Upper lobe of right lung (tissue), 1 donor: ENCODE measurements around the gene BAG3. TPM values are rescaled to one million over a fixed set of nuclear protein-coding genes. Genes with fewer than 3 reads are reported as not detected.

Experiments used
- ATAC-seq: fragments of 200-7000 bp; cut with Tn5 transposase; one replicate; pipeline ENCODE4 v1.9.1; 2020; ENCODE audit warnings: mild to moderate bottlenecking, moderate library complexity
- DNase-seq: peaks from one replicate; pipeline ENCODE4 v3.0.0-alpha.2; 2020
- H3K27ac ChIP-seq: fragments of 200-600 bp; one replicate; pipeline ENCODE4 v1.8.0; 2022
- H3K27me3 ChIP-seq: fragments of 200-600 bp; one replicate; pipeline ENCODE4 v1.8.0; 2022; ENCODE audit warnings: mild to moderate bottlenecking
- H3K36me3 ChIP-seq: fragments of 200-600 bp; one replicate; pipeline ENCODE4 v1.8.0; 2022
- H3K4me1 ChIP-seq: fragments of 200-600 bp; one replicate; pipeline ENCODE4 v1.8.0; 2022
- H3K4me3 ChIP-seq: fragments of 200-600 bp; one replicate; pipeline ENCODE4 v1.8.0; 2022; ENCODE audit warnings: mild to moderate bottlenecking
- H3K9me3 ChIP-seq: fragments of 200-600 bp; one replicate; pipeline ENCODE4 v1.8.0; 2022
- CTCF ChIP-seq: fragments of 200-600 bp; IDR thresholded peaks from one replicate; pipeline ENCODE4 v1.8.0; 2022; ENCODE audit warnings: antibody characterized with exemption
- intact Hi-C: fragments of 100-400 bp; cut with DNase I; formaldehyde crosslinking; loops from one replicate; pipeline ENCODE4 v1.11.0; 2022
- long read RNA-seq: library from polyadenylated mRNA; unstranded; transcript quantifications from one replicate; pipeline ENCODE4 v2.0.0, GENCODE V29; 2021
- total RNA-seq: library from RNA; stranded (reverse); fragmentation: NEBNext Ultra II Directional; extraction: Animal tissue kit (Norgen Biotek cat#: 25700); gene quantifications from one replicate; pipeline ENCODE4 v1.2.1, GENCODE V29; 2021
- donor health status: DM: no; HTN: yes; CAD: no; lungs with severe emphysema.

BAG3 gene
- total RNA-seq: 41.5 TPM
- long read RNA-seq, transcript BAG3-201 (4 exons, 2,571 nt): major isoform, 56 of 80 reads
- long read RNA-seq, partial matches to known transcripts: 11 of 80 reads
- long read RNA-seq, other reads (novel, unspliced or antisense): 13 of 80 reads

DNA sequence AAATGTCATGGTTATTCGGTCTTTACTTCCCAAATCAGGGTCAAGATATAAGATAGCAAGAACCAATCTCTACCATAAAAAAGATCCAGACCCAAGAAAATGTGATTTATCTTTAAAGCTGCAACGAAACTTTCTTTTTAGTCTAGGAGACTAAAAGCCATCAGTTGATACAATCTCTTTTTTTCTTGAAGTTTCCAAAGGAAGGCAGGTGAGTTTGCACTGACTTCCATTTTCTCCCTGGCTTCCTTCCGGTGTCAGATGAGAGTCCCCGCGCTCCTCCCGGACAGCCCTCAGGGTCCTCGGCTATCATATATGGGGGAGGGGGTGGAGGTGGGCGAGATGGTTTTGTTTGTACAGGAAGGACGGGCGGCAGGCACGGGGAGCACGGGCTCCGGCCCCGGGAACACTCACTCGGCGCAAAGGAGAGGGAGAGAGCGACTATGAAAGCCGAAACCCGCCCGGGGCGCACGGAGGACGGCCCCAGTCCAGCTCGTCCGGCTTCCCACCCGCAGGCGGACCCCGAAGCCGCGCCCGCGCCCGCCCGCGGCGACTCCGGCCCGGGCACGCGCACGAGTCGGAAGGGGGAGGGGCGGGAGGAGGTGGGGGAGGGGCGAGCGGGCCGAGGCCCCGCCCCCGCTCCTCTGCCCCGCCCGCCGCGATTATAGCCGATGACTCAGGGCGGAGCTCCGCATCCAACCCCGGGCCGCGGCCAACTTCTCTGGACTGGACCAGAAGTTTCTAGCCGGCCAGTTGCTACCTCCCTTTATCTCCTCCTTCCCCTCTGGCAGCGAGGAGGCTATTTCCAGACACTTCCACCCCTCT is at the start of gene BAG3:
Gene BAG3 (plus strand): TSS at position 689 of the 822 bp plus-strand sequence. CDS start 296 bp downstream, outside the sequence.
- intact Hi-C loops: no loop called here
- Histone ChIP-seq H3K36me3 (no peaks in the 10 kb centered on the region), H3K27me3 (no peaks in the 10 kb centered on the region), H3K27ac (peak within 1 kb of the TSS; percentile 94), H3K9me3 (no peaks in the 10 kb centered on the region), H3K4me1 (peaks cover 30% of the 10 kb centered on the region), H3K4me3 (peak within 1 kb of the TSS; percentile 81)
- no peak for TF ChIP-seq CTCF
- peak; percentile 96 for ATAC-seq
- peak; percentile 96 for DNase-seq

- Histone ChIP-seq H3K4me1 (peaks cover 3% of the 10 kb centered on the region), H3K27ac (no peak overlapping the region), H3K4me3 (no peak overlapping the region), H3K9me3 (no peaks in the 10 kb centered on the region), H3K36me3 (no peaks in the 10 kb centered on the region), H3K27me3 (no peaks in the 10 kb centered on the region)
- peak; percentile 46 for TF ChIP-seq CTCF
- ATAC-seq (peak; percentile 77), DNase-seq (peak; percentile 33)
- intact Hi-C loops: no loop called here
Measured at GRCh38 chr10:119602241-119603095, 48.7 kb upstream of the BAG3 start.

GRCh38 chr10:119604468-119604867 is 46.7 kb upstream of the BAG3 start:
- no peak for TF ChIP-seq CTCF
- intact Hi-C loops: no loop called here
- no peak for ATAC-seq

DNA sequence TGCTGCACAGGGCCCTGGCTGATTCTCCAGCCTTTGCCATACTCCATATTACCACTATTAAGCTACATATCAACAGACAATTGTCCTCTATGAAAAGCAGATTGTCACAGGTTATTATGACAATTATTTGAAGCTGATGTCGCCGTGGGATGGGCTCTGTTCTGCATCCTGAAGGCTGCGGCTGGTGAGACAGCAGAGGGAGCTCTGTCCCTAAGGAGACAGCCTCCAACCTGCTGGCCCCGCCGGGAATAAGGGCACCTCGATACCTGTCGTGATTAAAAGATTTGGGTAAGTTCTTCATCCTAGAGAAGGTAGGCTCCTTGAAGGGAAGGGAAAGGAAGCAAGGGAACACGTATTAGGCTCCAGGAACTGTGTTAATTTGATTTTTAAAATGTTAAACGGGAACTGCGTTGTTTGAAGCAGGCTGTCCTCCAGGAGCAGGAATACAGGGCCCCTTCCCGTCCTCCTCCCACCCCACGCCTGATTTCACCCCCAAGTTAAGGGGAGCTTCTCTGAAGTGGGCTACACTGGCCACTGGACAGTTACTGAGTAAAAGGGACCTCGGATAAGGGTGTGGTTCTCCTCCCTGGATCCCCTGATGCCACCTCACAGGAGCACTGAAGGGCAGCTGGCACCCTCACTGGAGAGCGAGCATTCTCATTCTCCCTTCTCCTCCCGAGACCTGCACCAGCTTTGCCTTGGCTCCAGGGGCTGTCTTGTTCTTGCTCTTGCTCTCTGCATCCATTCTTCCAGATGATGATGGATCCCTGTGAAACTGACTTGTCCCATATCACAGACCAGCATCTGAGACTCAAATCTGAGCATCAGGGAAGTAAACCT is 42.6 kb upstream of the BAG3 start:
- Histone ChIP-seq H3K4me1 (no peaks in the 10 kb centered on the region), H3K27ac (no peak overlapping the region), H3K9me3 (no peaks in the 10 kb centered on the region), H3K36me3 (no peaks in the 10 kb centered on the region), H3K27me3 (no peaks in the 10 kb centered on the region), H3K4me3 (no peak overlapping the region)
- ATAC-seq (peak; percentile 91), DNase-seq (peak; percentile 72)
- intact Hi-C loops: no loop called here
- TF ChIP-seq CTCF: peak; percentile 69

More at GRCh38 chr10:119604468-119604867, 46.7 kb upstream of the BAG3 start:
- Histone ChIP-seq H3K27ac (no peak overlapping the region), H3K9me3 (no peaks in the 10 kb centered on the region), H3K27me3 (no peaks in the 10 kb centered on the region), H3K36me3 (no peaks in the 10 kb centered on the region), H3K4me1 (no peaks in the 10 kb centered on the region), H3K4me3 (no peak overlapping the region)
- DNase-seq: no peak

- H3K4me3 ChIP-seq: no peak overlapping the region
- H3K27me3 ChIP-seq: no peaks in the 10 kb centered on the region
- H3K9me3 ChIP-seq: no peaks in the 10 kb centered on the region
- no peak for TF ChIP-seq CTCF
- no peaks in the 10 kb centered on the region for H3K4me1 ChIP-seq
- H3K36me3 ChIP-seq: no peaks in the 10 kb centered on the region
- H3K27ac ChIP-seq: no peak overlapping the region
- intact Hi-C loops: no loop called here
- ATAC-seq (no peak), DNase-seq (no peak)
Measured at GRCh38 chr10:119609516-119609915, 41.7 kb upstream of the BAG3 start.
